VCaP (cell line): ENCODE data around the gene EXOC8.
A peak's percentile ranks its signal among the peaks of the same experiment; 100 is the strongest.

Experiments used
- H3K27ac ChIP-seq: fragments of 450-650 bp; 2 replicates; pipeline ENCODE4 v1.5.1; 2017
- TF ChIP-seq, protein P1 (sequence below): fragments of 450-650 bp; conservative IDR thresholded peaks from 2 replicates; pipeline ENCODE4 v1.5.1; 2017; ENCODE audit warnings: mild to moderate bottlenecking, moderate library complexity

The EXOC8 gene

GRCh38 chr1:231324660-231325059 is 13.0 kb downstream of the EXOC8 start:
- TF ChIP-seq, protein P1, sequence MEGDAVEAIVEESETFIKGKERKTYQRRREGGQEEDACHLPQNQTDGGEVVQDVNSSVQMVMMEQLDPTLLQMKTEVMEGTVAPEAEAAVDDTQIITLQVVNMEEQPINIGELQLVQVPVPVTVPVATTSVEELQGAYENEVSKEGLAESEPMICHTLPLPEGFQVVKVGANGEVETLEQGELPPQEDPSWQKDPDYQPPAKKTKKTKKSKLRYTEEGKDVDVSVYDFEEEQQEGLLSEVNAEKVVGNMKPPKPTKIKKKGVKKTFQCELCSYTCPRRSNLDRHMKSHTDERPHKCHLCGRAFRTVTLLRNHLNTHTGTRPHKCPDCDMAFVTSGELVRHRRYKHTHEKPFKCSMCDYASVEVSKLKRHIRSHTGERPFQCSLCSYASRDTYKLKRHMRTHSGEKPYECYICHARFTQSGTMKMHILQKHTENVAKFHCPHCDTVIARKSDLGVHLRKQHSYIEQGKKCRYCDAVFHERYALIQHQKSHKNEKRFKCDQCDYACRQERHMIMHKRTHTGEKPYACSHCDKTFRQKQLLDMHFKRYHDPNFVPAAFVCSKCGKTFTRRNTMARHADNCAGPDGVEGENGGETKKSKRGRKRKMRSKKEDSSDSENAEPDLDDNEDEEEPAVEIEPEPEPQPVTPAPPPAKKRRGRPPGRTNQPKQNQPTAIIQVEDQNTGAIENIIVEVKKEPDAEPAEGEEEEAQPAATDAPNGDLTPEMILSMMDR = no peak
- peak overlapping the region; percentile 72 for H3K27ac ChIP-seq

DNA sequence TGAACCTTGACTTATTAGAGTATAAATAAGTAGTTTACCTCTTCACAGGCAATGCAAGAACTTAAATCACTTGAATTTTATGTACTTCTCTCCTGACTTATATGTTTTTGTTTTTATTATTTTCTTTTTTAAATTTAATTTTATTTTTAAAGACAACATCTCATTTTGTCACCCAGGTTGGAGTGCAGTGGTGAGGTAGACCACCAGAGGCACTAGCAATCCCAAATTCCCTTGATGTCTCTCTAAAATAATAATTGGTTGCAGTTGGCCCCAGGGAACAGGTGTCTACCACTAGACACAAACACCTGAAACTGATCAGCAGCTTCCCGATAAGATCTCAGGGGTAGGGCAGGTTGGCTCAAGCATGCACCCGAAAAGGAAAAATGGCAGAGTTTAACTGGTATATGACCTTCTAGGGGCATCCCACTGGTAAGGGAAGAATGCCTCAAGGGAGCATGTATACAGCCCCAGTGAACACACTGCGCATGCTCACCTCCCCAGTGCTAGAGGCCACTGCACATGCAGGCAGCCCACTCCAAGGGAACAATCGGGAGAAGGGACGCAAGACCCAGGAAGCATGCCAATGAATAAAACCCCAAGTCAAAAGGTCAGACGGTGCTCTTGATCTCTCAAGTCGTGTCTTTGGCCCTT is 14.6 kb downstream of the EXOC8 start:
- no peak overlapping the region for H3K27ac ChIP-seq
- TF ChIP-seq, protein P1 = no peak

DNA sequence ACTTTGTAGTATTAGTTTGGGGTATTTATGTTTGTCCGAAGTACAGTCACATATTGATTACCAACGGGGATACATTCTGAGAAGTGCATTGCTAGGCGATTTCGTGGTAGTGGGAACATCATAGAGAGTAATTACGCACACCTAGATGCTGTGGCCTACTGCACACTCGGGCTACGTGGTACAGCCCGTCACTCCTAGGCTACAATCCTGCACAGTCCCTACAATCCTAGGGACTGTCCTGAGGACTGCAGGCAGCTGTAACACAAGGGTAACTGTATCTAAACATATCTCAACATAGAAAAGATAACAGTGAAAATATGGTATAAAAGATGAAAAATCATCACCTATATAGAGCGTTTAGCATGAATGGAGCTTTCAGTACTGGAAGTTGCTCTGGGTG is 18.6 kb downstream of the EXOC8 start:
- TF ChIP-seq, protein P1 = no peak
- H3K27ac ChIP-seq = no peak overlapping the region

DNA sequence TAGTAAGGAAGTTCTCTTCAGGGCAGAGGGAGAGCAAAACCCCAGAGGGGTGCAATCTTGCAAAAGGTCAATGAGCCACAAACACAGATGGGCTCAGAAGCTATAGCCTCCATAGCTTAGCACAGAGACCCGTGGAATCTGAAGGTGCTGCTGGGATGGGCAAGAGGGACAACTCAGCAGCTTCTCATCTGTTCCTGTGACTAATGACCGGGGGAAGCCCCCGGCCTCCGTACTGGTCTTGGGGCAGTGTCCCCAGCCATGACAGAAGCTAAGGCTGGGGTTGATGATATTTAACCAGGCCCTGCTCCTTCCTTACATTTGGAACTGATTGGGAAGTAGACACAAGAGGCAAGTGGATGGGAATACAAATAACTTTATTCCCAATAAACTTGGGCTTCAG is 19.1 kb downstream of the EXOC8 start:
- TF ChIP-seq, protein P1 = no peak

GRCh38 chr1:231318015-231318355 is 19.7 kb downstream of the EXOC8 start:
- H3K27ac ChIP-seq = no peak overlapping the region
- TF ChIP-seq, protein P1 = no peak

More for the DNA sequence above, 19.1 kb downstream of the EXOC8 start:
- no peak overlapping the region for H3K27ac ChIP-seq

GRCh38 chr1:231317306-231318014 is 20.2 kb downstream of the EXOC8 start:
- TF ChIP-seq, protein P1 = no peak
- H3K27ac ChIP-seq = no peak overlapping the region

GRCh38 chr1:231315887-231316286 is 21.8 kb downstream of the EXOC8 start:
- TF ChIP-seq, protein P1 = peak; percentile 65
- no peak overlapping the region for H3K27ac ChIP-seq
